ENCODE results near the gene EPB41L2.

EPB41L2 gene

GRCh38 chr6:130853555-130854183, 209.4 kb downstream of the EPB41L2 start:
- no peak overlapping the region for H3K4me3 ChIP-seq (ENCODE audit: low read depth, low read length)
- ChIA-PET CTCF (interaction anchor here (1.1 to 6.1 kb wide), 2 partner anchors 19 to 32 kb away, joined by 4 to 38 read pairs; no protein-coding TSS in a partner anchor), POLR2A (no interaction called here)
- TF ChIP-seq CTCF (IDR thresholded peaks at IDR 0.05; ENCODE audit: insufficient read depth, low read length, missing control alignments), result no peak
- no peak for DNase-seq (ENCODE audit: low read depth, low spot score)

GRCh38 chr6:130852844-130853554, 210.0 kb downstream of the EPB41L2 start:
- ChIA-PET POLR2A (no interaction called here), CTCF (interaction anchor here (1.1 to 6.1 kb wide), 3 partner anchors 10 to 32 kb away, joined by 4 to 38 read pairs (median 5); no protein-coding TSS in a partner anchor)
- TF ChIP-seq CTCF (IDR thresholded peaks at IDR 0.05; ENCODE audit: insufficient read depth, low read length, missing control alignments), result no peak
- no peak overlapping the region for H3K4me3 ChIP-seq (ENCODE audit: low read depth, low read length)
- DNase-seq (ENCODE audit: low read depth, low spot score), result no peak

GRCh38 chr6:130851026-130851425, 212.0 kb downstream of the EPB41L2 start:
- DNase-seq (ENCODE audit: low read depth, low spot score), result no peak
- H3K4me3 ChIP-seq (ENCODE audit: low read depth, low read length), result no peak overlapping the region
- CTCF ChIA-PET, result interaction anchor here (1.1 to 6.1 kb wide), 5 partner anchors 8 to 57 kb away, joined by 3 to 38 read pairs (median 3); no protein-coding TSS in a partner anchor
- no peak for TF ChIP-seq CTCF (IDR thresholded peaks at IDR 0.05; ENCODE audit: insufficient read depth, low read length, missing control alignments)
- POLR2A ChIA-PET, result no interaction called here

GRCh38 chr6:130849594-130849993, 213.5 kb downstream of the EPB41L2 start:
- no peak for DNase-seq (ENCODE audit: low read depth, low spot score)
- ChIA-PET CTCF (interaction anchor here (1.0 kb wide), 1 partner anchor 8 kb away, joined by 4 read pairs; no protein-coding TSS in a partner anchor), POLR2A (no interaction called here)
- no peak for TF ChIP-seq CTCF (IDR thresholded peaks at IDR 0.05; ENCODE audit: insufficient read depth, low read length, missing control alignments)
- no peak overlapping the region for H3K4me3 ChIP-seq (ENCODE audit: low read depth, low read length)

GRCh38 chr6:130848945-130849344, 214.1 kb downstream of the EPB41L2 start:
- no peak overlapping the region for H3K4me3 ChIP-seq (ENCODE audit: low read depth, low read length)
- POLR2A ChIA-PET, result no interaction called here
- DNase-seq (ENCODE audit: low read depth, low spot score), result no peak
- CTCF ChIA-PET, result interaction anchor here (0.6 kb wide), 1 partner anchor 555 kb away, joined by 3 read pairs; no protein-coding TSS in a partner anchor
- TF ChIP-seq CTCF (IDR thresholded peaks at IDR 0.05; ENCODE audit: insufficient read depth, low read length, missing control alignments), result no peak
